Measurements from ENCODE around the gene TBC1D12. TPM values are rescaled to one million over a fixed set of nuclear protein-coding genes. Genes with fewer than 3 reads are reported as not detected.

Gene TBC1D12
- total RNA-seq, 3 donors from 2014 or later (not counting 1 experiment from before 2014, with no cell fraction given), result 1.2 to 4.8 (median 1.8) TPM

- TF ChIP-seq CTCF (IDR thresholded peaks at IDR 0.05), result no peak
- Mint-ChIP-seq H3K27ac (no peak overlapping the region), H3K4me1 (no peaks in the 10 kb centered on the region), H3K36me3 (peaks cover 6% of the 10 kb centered on the region), H3K4me3 (no peak overlapping the region), H3K9me3 (peaks cover 0 to 3% of the 10 kb centered on the region in 2 donors), H3K27me3 (ENCODE audit: low read depth in 2 of 2) (peaks cover 0 to 6% of the 10 kb centered on the region in 2 donors)
- ATAC-seq (no peak), DNase-seq (no peak)
- 100% methylated on average over 3 of the region's 4 CpGs for WGBS (ENCODE audit: insufficient coverage)
- intact Hi-C loops (cut with micrococcal nuclease), result no loop called here
- H3K9me3 ChIP-seq (ENCODE audit: control insufficient read depth, insufficient read depth, low read length), result no peaks in the 10 kb centered on the region
- H3K4me3 ChIP-seq (ENCODE audit: low read length), result no peak overlapping the region
- H3K4me1 ChIP-seq (ENCODE audit: control insufficient read depth, insufficient read depth, low read length), result no peaks in the 10 kb centered on the region
- H3K27ac ChIP-seq (ENCODE audit: low read length), result no peak overlapping the region
- H3K27me3 ChIP-seq (ENCODE audit: control insufficient read depth, insufficient read depth, low read length), result no peaks in the 10 kb centered on the region
- H3K36me3 ChIP-seq (ENCODE audit: control insufficient read depth, insufficient read depth, low read length), result no peaks in the 10 kb centered on the region
Measured at GRCh38 chr10:94483970-94484369, 81.6 kb downstream of the TBC1D12 start.

GRCh38 chr10:94485094-94485493 is 82.8 kb downstream of the TBC1D12 start:
- no peak overlapping the region for H3K4me3 Mint-ChIP-seq
- no peaks in the 10 kb centered on the region for H3K4me1 ChIP-seq (ENCODE audit: control insufficient read depth, insufficient read depth, low read length)
- no peaks in the 10 kb centered on the region for H3K4me1 Mint-ChIP-seq
- H3K36me3 ChIP-seq (ENCODE audit: control insufficient read depth, insufficient read depth, low read length), result no peaks in the 10 kb centered on the region
- H3K27ac Mint-ChIP-seq, result no peak overlapping the region
- peaks cover 0 to 6% of the 10 kb centered on the region in 2 donors for H3K27me3 Mint-ChIP-seq (ENCODE audit: low read depth in 2 of 2)
- H3K4me3 ChIP-seq (ENCODE audit: low read length), result no peak overlapping the region
- intact Hi-C loops (cut with micrococcal nuclease), result no loop called here
- DNase-seq (no peak), ATAC-seq (no peak)
- TF ChIP-seq CTCF (IDR thresholded peaks at IDR 0.05), result no peak
- H3K36me3 Mint-ChIP-seq, result peaks cover 6% of the 10 kb centered on the region
- 100% methylated on average over 1 of the region's 1 CpG for WGBS (ENCODE audit: insufficient coverage)
- no peak overlapping the region for H3K27ac ChIP-seq (ENCODE audit: low read length)
- H3K9me3 Mint-ChIP-seq, result peaks cover 0 to 3% of the 10 kb centered on the region in 2 donors
- H3K27me3 ChIP-seq (ENCODE audit: control insufficient read depth, insufficient read depth, low read length), result no peaks in the 10 kb centered on the region
- H3K9me3 ChIP-seq (ENCODE audit: control insufficient read depth, insufficient read depth, low read length), result no peaks in the 10 kb centered on the region

- intact Hi-C loops (cut with micrococcal nuclease), result no loop called here
- Mint-ChIP-seq H3K4me3 (no peak overlapping the region), H3K4me1 (no peaks in the 10 kb centered on the region), H3K9me3 (peaks cover 0 to 3% of the 10 kb centered on the region in 2 donors), H3K36me3 (peaks cover 6% of the 10 kb centered on the region), H3K27ac (no peak overlapping the region), H3K27me3 (ENCODE audit: low read depth in 2 of 2) (peaks cover 0 to 6% of the 10 kb centered on the region in 2 donors)
- no peak for TF ChIP-seq CTCF (IDR thresholded peaks at IDR 0.05)
- Histone ChIP-seq H3K4me1 (ENCODE audit: control insufficient read depth, insufficient read depth, low read length) (no peaks in the 10 kb centered on the region), H3K36me3 (ENCODE audit: control insufficient read depth, insufficient read depth, low read length) (no peaks in the 10 kb centered on the region), H3K9me3 (ENCODE audit: control insufficient read depth, insufficient read depth, low read length) (no peaks in the 10 kb centered on the region), H3K27me3 (ENCODE audit: control insufficient read depth, insufficient read depth, low read length) (no peaks in the 10 kb centered on the region), H3K27ac (ENCODE audit: low read length) (no peak overlapping the region), H3K4me3 (ENCODE audit: low read length) (no peak overlapping the region)
- ATAC-seq (no peak), DNase-seq (no peak)
- WGBS (ENCODE audit: insufficient coverage), result 93% methylated on average over 3 of the region's 3 CpGs
Measured at GRCh38 chr10:94487575-94487974, 85.2 kb downstream of the TBC1D12 start.

GRCh38 chr10:94489107-94489506 is 86.8 kb downstream of the TBC1D12 start:
- Histone ChIP-seq H3K9me3 (ENCODE audit: control insufficient read depth, insufficient read depth, low read length) (no peaks in the 10 kb centered on the region), H3K4me3 (ENCODE audit: low read length) (no peak overlapping the region), H3K36me3 (ENCODE audit: control insufficient read depth, insufficient read depth, low read length) (no peaks in the 10 kb centered on the region), H3K27me3 (ENCODE audit: control insufficient read depth, insufficient read depth, low read length) (no peaks in the 10 kb centered on the region), H3K4me1 (ENCODE audit: control insufficient read depth, insufficient read depth, low read length) (no peaks in the 10 kb centered on the region), H3K27ac (ENCODE audit: low read length) (no peak overlapping the region)
- Mint-ChIP-seq H3K4me1 (no peaks in the 10 kb centered on the region), H3K27ac (no peak overlapping the region), H3K27me3 (ENCODE audit: low read depth in 2 of 2) (peaks cover 0 to 6% of the 10 kb centered on the region in 2 donors), H3K36me3 (peaks cover 6% of the 10 kb centered on the region), H3K4me3 (no peak overlapping the region), H3K9me3 (peaks cover 0 to 3% of the 10 kb centered on the region in 2 donors)
- WGBS (ENCODE audit: insufficient coverage), result 98% methylated on average over 4 of the region's 4 CpGs
- no peak for DNase-seq
- ATAC-seq, result no peak
- no peak for TF ChIP-seq CTCF (IDR thresholded peaks at IDR 0.05)
- intact Hi-C loops (cut with micrococcal nuclease), result no loop called here

Data from natural killer cell (primary cell).